Vagina (tissue), 2 donors: ENCODE results near the gene FMNL2.
"Not testable (repeated sequence)": the region's sequence is repeated elsewhere in the genome, so short reads cannot be mapped to it uniquely, and the experiment has no call there.

Experiments
- CTCF ChIP-seq, 3 experiments: fragments of 450-650 bp in 2 of 3; fragments of 200-600 bp in 1 of 3; sonication (generic) in 1 of 3; IDR thresholded peaks; one replicate each; pipeline ENCODE4 v1.5.1; 2017 to 2019; ENCODE audit warnings: antibody characterized with exemption in 3 of 3, mild to moderate bottlenecking in 2 of 3, moderate library complexity in 2 of 3
- POLR2A ChIP-seq, 2 donors: fragments of 450-650 bp; IDR thresholded peaks; one replicate each; pipeline ENCODE4 v1.6.1; 2017; ENCODE audit warnings: antibody characterized with exemption in 2 of 2, mild to moderate bottlenecking in 2 of 2, moderate library complexity in 2 of 2

GRCh38 chr2:152522446-152522845 lies 187.5 kb downstream of the FMNL2 start:
- not testable (repeated sequence) for TF ChIP-seq CTCF, POLR2A (IDR thresholded peaks at IDR 0.05)
